SK-N-SH (cell line): ENCODE data around the gene CLCNKB. TPM values are rescaled to one million over a fixed set of nuclear protein-coding genes. Genes with fewer than 3 reads are reported as not detected.

Source experiments
- CTCF ChIA-PET: fragments of 300-600, 350-600 bp; formaldehyde crosslinking; extraction: SDS; loops from one replicate; lab custom pipeline; 2021; lab: Yijun Ruan, JAX
- POLR2A ChIA-PET: fragments of 350-600 bp; sonication (Branson Sonifier 250); formaldehyde crosslinking; extraction: SDS; loops from one replicate; lab custom pipeline; 2020; ENCODE audit warnings: antibody characterized with exemption, inconsistent platforms; lab: Yijun Ruan, JAX
- DNase-seq: peaks from one replicate; pipeline ENCODE4 v3.0.0; 2012
- H2AFZ ChIP-seq: fragments of 200-600 bp; sonication (generic); 2 replicates; pipeline ENCODE4 v1.8.1; 2016; ENCODE audit warnings: antibody characterized with exemption, mild to moderate bottlenecking, low read depth
- H3F3A ChIP-seq: fragments of 200-600 bp; sonication (generic); replicated peaks from 2 replicates; pipeline ENCODE3; 2016; ENCODE audit warnings: antibody characterized with exemption, mild to moderate bottlenecking; ENCODE audit not compliant: insufficient read depth
- H3K27ac ChIP-seq, 2 experiments: fragments of 200-500 bp in 1 of 2; fragments of 200-600 bp in 1 of 2; sonication (Bioruptor generic) in 1 of 2; sonication (generic), shearing (Covaris generic) in 1 of 2; 2 replicates each; pipeline versions ENCODE4 v1.5.1 to v1.6.1; 2014 to 2016; ENCODE audit warnings: low read depth in 2 of 2, inconsistent platforms in 1 of 2, low read length in 1 of 2, mild to moderate bottlenecking in 1 of 2, mixed read lengths in 1 of 2
- H3K27me3 ChIP-seq: fragments of 200-600 bp; sonication (generic), shearing (Covaris generic); 2 replicates; pipeline ENCODE4 v1.6.1; 2016; ENCODE audit warnings: mixed run types; ENCODE audit not compliant: insufficient read depth
- H3K36me3 ChIP-seq, 2 experiments: fragments of 200-500 bp in 1 of 2; fragments of 200-600 bp in 1 of 2; sonication (Bioruptor generic) in 1 of 2; sonication (generic) in 1 of 2; replicated peaks in 1 of 2; 2 replicates each; pipeline versions ENCODE3 to v1.5.1; 2014 to 2016; ENCODE audit warnings: low read length in 1 of 2, mild to moderate bottlenecking in 1 of 2; ENCODE audit not compliant: insufficient read depth in 2 of 2, control insufficient read depth in 1 of 2
- H3K4me1 ChIP-seq, 2 experiments: fragments of 200-500 bp in 1 of 2; fragments of 200-600 bp in 1 of 2; sonication (Bioruptor generic) in 1 of 2; sonication (generic), shearing (Covaris generic) in 1 of 2; 2 replicates each; pipeline versions ENCODE4 v1.5.1 to v1.6.1; 2014 to 2016; ENCODE audit warnings: low read depth in 1 of 2, low read length in 1 of 2, mixed run types in 1 of 2; ENCODE audit not compliant: insufficient read depth in 2 of 2, control insufficient read depth in 1 of 2
- H3K4me2 ChIP-seq: fragments of 200-600 bp; sonication (generic), shearing (Covaris generic); 2 replicates; pipeline ENCODE4 v1.6.1; 2017; ENCODE audit warnings: mixed run types
- H3K4me3 ChIP-seq, 2 experiments: fragments of 200-500 bp in 1 of 2; fragments of 200-600 bp in 1 of 2; sonication (Bioruptor generic) in 1 of 2; sonication (generic), shearing (Covaris generic) in 1 of 2; 2 replicates each; pipeline versions ENCODE4 v1.5.1 to v1.8.1; 2014 to 2016; ENCODE audit warnings: low read depth in 2 of 2, inconsistent platforms in 1 of 2, low read length in 1 of 2, mild to moderate bottlenecking in 1 of 2, mixed read lengths in 1 of 2, moderate library complexity in 1 of 2
- H3K79me2 ChIP-seq: fragments of 200-600 bp; sonication (generic); 2 replicates; pipeline ENCODE4 v1.8.1; 2017; ENCODE audit warnings: mild to moderate bottlenecking; ENCODE audit not compliant: insufficient read depth
- H3K9ac ChIP-seq: fragments of 200-600 bp; sonication (generic); 2 replicates; pipeline ENCODE4 v1.6.1; 2017; ENCODE audit warnings: mixed run types
- H3K9me2 ChIP-seq: fragments of 200-600 bp; sonication (generic); 2 replicates; pipeline ENCODE4 v1.6.1; 2017; ENCODE audit warnings: mixed run types
- H3K9me3 ChIP-seq: fragments of 200-600 bp; sonication (generic); 2 replicates; pipeline ENCODE4 v1.6.1; 2017; ENCODE audit warnings: mixed run types, mild to moderate bottlenecking, moderate library complexity
- H4K20me1 ChIP-seq: fragments of 200-600 bp; sonication (generic); 2 replicates; pipeline ENCODE4 v1.6.1; 2017; ENCODE audit warnings: mild to moderate bottlenecking, mixed run types; ENCODE audit not compliant: insufficient read depth
- CHD2 ChIP-seq: fragments of 150-350 bp; IDR thresholded peaks from 2 replicates; pipeline ENCODE4 v1.6.1; 2018; ENCODE audit warnings: low read length; ENCODE audit not compliant: partially characterized antibody
- FOXJ3 ChIP-seq: sonication (generic); formaldehyde crosslinking; IDR thresholded peaks from 2 replicates; pipeline ENCODE4 v1.5.1; 2020; ENCODE audit warnings: mild to moderate bottlenecking, missing genetic modification reagents
- NRF1 ChIP-seq: IDR thresholded peaks from 2 replicates; pipeline ENCODE4 v1.6.1; 2012; ENCODE audit warnings: low read depth, mild to moderate bottlenecking, low read length
- PBX3 ChIP-seq: IDR thresholded peaks from 2 replicates; pipeline ENCODE4; 2012
- RAD21 ChIP-seq: IDR thresholded peaks from 2 replicates; pipeline ENCODE4 v1.6.1; 2012; ENCODE audit warnings: mild to moderate bottlenecking, low read length
- RFX5 ChIP-seq: IDR thresholded peaks from 2 replicates; pipeline ENCODE4 v1.6.1; 2012; ENCODE audit warnings: mild to moderate bottlenecking, improper control_type of control experiment, low read length
- SIN3A ChIP-seq: IDR thresholded peaks from 2 replicates; pipeline ENCODE4 v1.6.1; 2012; ENCODE audit warnings: low read depth, mild to moderate bottlenecking, low read length, moderate library complexity, borderline replicate concordance
- WGBS: methylation state at CpG from one replicate; pipeline ENCODE4 v1.1.6; 2017; ENCODE audit warnings: low lambda C conversion rate; 5-methylcytosine and 5-hydroxymethylcytosine counted together
- polyA plus RNA-seq, 3 experiments: library from polyadenylated mRNA; depleted of rRNA; stranded (reverse); fragments of >200 nt; gene quantifications; 2 replicates each; pipeline ENCODE4 v1.2.3, GENCODE V29; 2012
- TF ChIP-seq, protein P1 (sequence below): fragments of 200-600 bp; sonication (generic); IDR thresholded peaks from 2 replicates; pipeline ENCODE4 v1.6.1; 2017; ENCODE audit warnings: antibody characterized with exemption, mild to moderate bottlenecking, moderate library complexity
- TF ChIP-seq, protein P2 (sequence below): IDR thresholded peaks from 2 replicates; pipeline ENCODE4 v1.6.1; 2012; ENCODE audit warnings: mild to moderate bottlenecking, low read depth, low read length, moderate library complexity

Gene CLCNKB
- polyA plus RNA-seq, 1 of the 3 experiments (the other 2 are of a cell fraction) = 0.41 TPM

- TF ChIP-seq RFX5 (no peak), NRF1 (no peak)
- TF ChIP-seq, protein P1, sequence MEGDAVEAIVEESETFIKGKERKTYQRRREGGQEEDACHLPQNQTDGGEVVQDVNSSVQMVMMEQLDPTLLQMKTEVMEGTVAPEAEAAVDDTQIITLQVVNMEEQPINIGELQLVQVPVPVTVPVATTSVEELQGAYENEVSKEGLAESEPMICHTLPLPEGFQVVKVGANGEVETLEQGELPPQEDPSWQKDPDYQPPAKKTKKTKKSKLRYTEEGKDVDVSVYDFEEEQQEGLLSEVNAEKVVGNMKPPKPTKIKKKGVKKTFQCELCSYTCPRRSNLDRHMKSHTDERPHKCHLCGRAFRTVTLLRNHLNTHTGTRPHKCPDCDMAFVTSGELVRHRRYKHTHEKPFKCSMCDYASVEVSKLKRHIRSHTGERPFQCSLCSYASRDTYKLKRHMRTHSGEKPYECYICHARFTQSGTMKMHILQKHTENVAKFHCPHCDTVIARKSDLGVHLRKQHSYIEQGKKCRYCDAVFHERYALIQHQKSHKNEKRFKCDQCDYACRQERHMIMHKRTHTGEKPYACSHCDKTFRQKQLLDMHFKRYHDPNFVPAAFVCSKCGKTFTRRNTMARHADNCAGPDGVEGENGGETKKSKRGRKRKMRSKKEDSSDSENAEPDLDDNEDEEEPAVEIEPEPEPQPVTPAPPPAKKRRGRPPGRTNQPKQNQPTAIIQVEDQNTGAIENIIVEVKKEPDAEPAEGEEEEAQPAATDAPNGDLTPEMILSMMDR = no peak
Measured at GRCh38 chr1:16091296-16091695, 47.7 kb downstream of the CLCNKB start (continued).

GRCh38 chr1:16092097-16092922 is 48.7 kb downstream of the CLCNKB start:
- Histone ChIP-seq H3K4me2 (no peak overlapping the region), H3K79me2 (no peaks in the 10 kb centered on the region), H3F3A (no peaks in the 10 kb centered on the region), H2AFZ (no peak overlapping the region), H3K27me3 (no peaks in the 10 kb centered on the region), H4K20me1 (no peaks in the 10 kb centered on the region), H3K27ac (no peak overlapping the region), H3K4me3 (no peak overlapping the region), H3K9me3 (no peaks in the 10 kb centered on the region), H3K9me2 (no peaks in the 10 kb centered on the region), H3K36me3 (no peaks in the 10 kb centered on the region), H3K4me1 (peaks cover 0 to 3% of the 10 kb centered on the region in 2 experiments; a peak in 1 of 4 replicates), H3K9ac (no peak overlapping the region)
- TF ChIP-seq CHD2 (no peak), PBX3 (no peak), FOXJ3 (CRISPR knock-in tag) (no peak), SIN3A (no peak), RAD21 (no peak)
- TF ChIP-seq, protein P2, sequence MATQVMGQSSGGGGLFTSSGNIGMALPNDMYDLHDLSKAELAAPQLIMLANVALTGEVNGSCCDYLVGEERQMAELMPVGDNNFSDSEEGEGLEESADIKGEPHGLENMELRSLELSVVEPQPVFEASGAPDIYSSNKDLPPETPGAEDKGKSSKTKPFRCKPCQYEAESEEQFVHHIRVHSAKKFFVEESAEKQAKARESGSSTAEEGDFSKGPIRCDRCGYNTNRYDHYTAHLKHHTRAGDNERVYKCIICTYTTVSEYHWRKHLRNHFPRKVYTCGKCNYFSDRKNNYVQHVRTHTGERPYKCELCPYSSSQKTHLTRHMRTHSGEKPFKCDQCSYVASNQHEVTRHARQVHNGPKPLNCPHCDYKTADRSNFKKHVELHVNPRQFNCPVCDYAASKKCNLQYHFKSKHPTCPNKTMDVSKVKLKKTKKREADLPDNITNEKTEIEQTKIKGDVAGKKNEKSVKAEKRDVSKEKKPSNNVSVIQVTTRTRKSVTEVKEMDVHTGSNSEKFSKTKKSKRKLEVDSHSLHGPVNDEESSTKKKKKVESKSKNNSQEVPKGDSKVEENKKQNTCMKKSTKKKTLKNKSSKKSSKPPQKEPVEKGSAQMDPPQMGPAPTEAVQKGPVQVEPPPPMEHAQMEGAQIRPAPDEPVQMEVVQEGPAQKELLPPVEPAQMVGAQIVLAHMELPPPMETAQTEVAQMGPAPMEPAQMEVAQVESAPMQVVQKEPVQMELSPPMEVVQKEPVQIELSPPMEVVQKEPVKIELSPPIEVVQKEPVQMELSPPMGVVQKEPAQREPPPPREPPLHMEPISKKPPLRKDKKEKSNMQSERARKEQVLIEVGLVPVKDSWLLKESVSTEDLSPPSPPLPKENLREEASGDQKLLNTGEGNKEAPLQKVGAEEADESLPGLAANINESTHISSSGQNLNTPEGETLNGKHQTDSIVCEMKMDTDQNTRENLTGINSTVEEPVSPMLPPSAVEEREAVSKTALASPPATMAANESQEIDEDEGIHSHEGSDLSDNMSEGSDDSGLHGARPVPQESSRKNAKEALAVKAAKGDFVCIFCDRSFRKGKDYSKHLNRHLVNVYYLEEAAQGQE = no peak
- no peak for DNase-seq
- POLR2A ChIA-PET = no interaction called here
- WGBS = 88% methylated on average over 12 of the region's 18 CpGs
- CTCF ChIA-PET = interaction anchor here (1.6 to 3.5 kb wide), 3 partner anchors 10 to 18 kb away, joined by 4 to 22 read pairs (median 19); partner anchors contain the start of gene FAM131C
